Thyroid gland (tissue), 4 donors: ENCODE measurements around the gene DBT.

Source experiments
- POLR2A ChIP-seq, 2 donors: fragments of 450-650 bp; IDR thresholded peaks; one replicate each; pipeline ENCODE4 v1.6.1; 2017; ENCODE audit warnings: antibody characterized with exemption in 2 of 2, mild to moderate bottlenecking in 2 of 2, moderate library complexity in 1 of 2
- TF ChIP-seq, protein P1 (sequence below), 6 experiments: fragments of 200-600 bp in 3 of 6; fragments of 450-650 bp in 3 of 6; sonication (generic) in 3 of 6; IDR thresholded peaks; one replicate each; pipeline ENCODE4 v1.5.1; 2016 to 2019; ENCODE audit warnings: antibody characterized with exemption in 6 of 6, mild to moderate bottlenecking in 2 of 6, inconsistent platforms in 1 of 6, moderate library complexity in 1 of 6

DNA sequence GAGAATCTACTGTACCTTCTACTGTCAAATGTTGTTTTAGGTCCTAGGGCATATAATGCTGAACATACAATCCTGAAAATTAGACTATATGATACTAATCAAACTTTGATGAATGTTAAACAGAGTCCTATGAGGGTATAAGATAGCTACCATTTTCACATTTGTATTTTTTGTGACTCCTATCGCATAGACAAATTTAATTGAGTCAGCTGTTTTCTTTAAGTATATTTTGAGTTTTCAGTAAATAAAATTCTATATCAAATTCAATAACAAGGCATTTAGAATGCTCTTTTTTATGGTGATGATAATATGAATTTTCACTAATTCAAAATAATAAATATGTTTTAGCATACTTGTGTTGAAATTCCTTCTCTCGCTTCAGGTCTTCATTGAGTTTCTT lies 81.6 kb downstream of the DBT start:
- TF ChIP-seq, protein P1, sequence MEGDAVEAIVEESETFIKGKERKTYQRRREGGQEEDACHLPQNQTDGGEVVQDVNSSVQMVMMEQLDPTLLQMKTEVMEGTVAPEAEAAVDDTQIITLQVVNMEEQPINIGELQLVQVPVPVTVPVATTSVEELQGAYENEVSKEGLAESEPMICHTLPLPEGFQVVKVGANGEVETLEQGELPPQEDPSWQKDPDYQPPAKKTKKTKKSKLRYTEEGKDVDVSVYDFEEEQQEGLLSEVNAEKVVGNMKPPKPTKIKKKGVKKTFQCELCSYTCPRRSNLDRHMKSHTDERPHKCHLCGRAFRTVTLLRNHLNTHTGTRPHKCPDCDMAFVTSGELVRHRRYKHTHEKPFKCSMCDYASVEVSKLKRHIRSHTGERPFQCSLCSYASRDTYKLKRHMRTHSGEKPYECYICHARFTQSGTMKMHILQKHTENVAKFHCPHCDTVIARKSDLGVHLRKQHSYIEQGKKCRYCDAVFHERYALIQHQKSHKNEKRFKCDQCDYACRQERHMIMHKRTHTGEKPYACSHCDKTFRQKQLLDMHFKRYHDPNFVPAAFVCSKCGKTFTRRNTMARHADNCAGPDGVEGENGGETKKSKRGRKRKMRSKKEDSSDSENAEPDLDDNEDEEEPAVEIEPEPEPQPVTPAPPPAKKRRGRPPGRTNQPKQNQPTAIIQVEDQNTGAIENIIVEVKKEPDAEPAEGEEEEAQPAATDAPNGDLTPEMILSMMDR (IDR thresholded peaks at IDR 0.05) = no peak
- TF ChIP-seq POLR2A (IDR thresholded peaks at IDR 0.05) = no peak
